Stomach smooth muscle (tissue), 2 donors: Measurements from ENCODE around the gene THEMIS.
"Not testable (repeated sequence)": the region's sequence is repeated elsewhere in the genome, so short reads cannot be mapped to it uniquely, and the experiment has no call there.

Experiments used
- H3K27ac ChIP-seq: one replicate; pipeline ENCODE4 v1.7.0; 2013; ENCODE audit warnings: mild to moderate bottlenecking, low read length, inconsistent platforms
- H3K27me3 ChIP-seq, 2 donors: one replicate each; pipeline ENCODE4 v1.7.0; 2013; ENCODE audit warnings: low read length in 2 of 2; ENCODE audit not compliant: insufficient read depth in 2 of 2, control insufficient read depth in 1 of 2
- H3K36me3 ChIP-seq, 2 donors: one replicate each; pipeline ENCODE4 v1.7.0; 2013; ENCODE audit warnings: low read length in 2 of 2; ENCODE audit not compliant: control insufficient read depth in 2 of 2, insufficient read depth in 2 of 2
- H3K4me1 ChIP-seq: one replicate; pipeline ENCODE4 v1.7.0; 2013; ENCODE audit warnings: low read length; ENCODE audit not compliant: control insufficient read depth, insufficient read depth
- H3K4me3 ChIP-seq, 2 donors: one replicate each; pipeline ENCODE4 v1.7.0; 2013; ENCODE audit warnings: low read length in 2 of 2
- H3K9ac ChIP-seq, 2 donors: one replicate each; pipeline ENCODE4 v1.7.0; 2013; ENCODE audit warnings: low read length in 2 of 2, mild to moderate bottlenecking in 1 of 2
- H3K9me3 ChIP-seq, 2 donors: one replicate each; pipeline ENCODE4 v1.7.0; 2013; ENCODE audit warnings: low read length in 2 of 2; ENCODE audit not compliant: control insufficient read depth in 2 of 2
- donor health status: healthy.
- donor health status: Pancreatic carcinoma.

The THEMIS gene

DNA sequence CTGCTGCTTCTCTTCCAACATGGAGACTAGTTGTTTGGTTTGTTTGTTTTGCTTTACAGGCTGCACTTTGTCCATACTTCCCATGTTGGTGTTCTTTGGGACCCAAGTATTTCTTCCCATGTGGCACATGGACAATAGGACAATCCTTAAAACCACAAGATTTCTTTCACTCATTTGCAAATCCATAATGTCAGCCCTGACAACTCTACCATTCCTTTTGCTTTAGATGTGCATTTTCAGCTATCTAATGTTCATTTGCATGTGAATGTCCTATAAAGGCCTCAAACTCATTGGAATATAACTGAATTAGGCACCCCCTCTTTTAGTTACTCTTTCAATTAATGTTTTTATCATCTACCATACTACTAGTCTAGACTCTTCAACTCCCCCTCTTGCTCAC lies 16.7 kb downstream of the THEMIS start:
- H3K27ac ChIP-seq: no peak overlapping the region
- H3K4me1 ChIP-seq: no peaks in the 10 kb centered on the region
- H3K36me3 ChIP-seq: no peaks in the 10 kb centered on the region
- H3K27me3 ChIP-seq: no peaks in the 10 kb centered on the region
- H3K4me3 ChIP-seq: no peak overlapping the region
- no peak overlapping the region for H3K9ac ChIP-seq
- no peaks in the 10 kb centered on the region for H3K9me3 ChIP-seq

GRCh38 chr6:127881949-127882348 lies 18.9 kb downstream of the THEMIS start:
- not testable (repeated sequence) for H3K4me1 ChIP-seq, H3K27me3 ChIP-seq, H3K9me3 ChIP-seq, H3K36me3 ChIP-seq, H3K27ac ChIP-seq, H3K4me3 ChIP-seq, H3K9ac ChIP-seq

GRCh38 chr6:127880429-127880828 lies 20.4 kb downstream of the THEMIS start:
- Histone ChIP-seq H3K36me3 (no peaks in the 10 kb centered on the region), H3K9me3 (no peaks in the 10 kb centered on the region), H3K9ac (no peak overlapping the region), H3K4me3 (no peak overlapping the region), H3K27me3 (no peaks in the 10 kb centered on the region), H3K4me1 (no peaks in the 10 kb centered on the region), H3K27ac (no peak overlapping the region)

DNA sequence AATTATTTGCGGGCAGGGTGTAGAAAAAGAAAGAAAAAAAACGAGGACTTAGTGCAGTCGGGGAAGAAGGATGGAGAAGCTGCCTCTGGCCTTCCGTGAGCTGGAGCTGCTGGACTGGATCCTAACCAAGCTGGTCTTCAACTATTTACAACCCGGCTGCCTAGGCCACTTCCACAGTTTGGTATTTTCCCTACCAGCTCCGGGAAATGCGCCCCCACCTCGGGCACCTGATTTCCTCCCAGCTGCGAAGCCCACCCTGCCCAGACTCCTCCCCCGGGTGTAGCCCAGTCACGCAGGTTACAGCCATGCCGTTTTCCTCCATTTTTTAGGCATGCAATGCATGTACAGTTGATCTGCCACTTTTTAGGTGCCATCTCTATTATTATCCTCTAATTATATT lies 21.2 kb downstream of the THEMIS start:
- no peak overlapping the region for H3K4me3 ChIP-seq
- H3K27ac ChIP-seq: no peak overlapping the region
- no peaks in the 10 kb centered on the region for H3K27me3 ChIP-seq
- no peaks in the 10 kb centered on the region for H3K4me1 ChIP-seq
- peaks cover 0 to 2% of the 10 kb centered on the region in 2 donors for H3K9me3 ChIP-seq
- H3K9ac ChIP-seq: no peak overlapping the region
- H3K36me3 ChIP-seq: no peaks in the 10 kb centered on the region

DNA sequence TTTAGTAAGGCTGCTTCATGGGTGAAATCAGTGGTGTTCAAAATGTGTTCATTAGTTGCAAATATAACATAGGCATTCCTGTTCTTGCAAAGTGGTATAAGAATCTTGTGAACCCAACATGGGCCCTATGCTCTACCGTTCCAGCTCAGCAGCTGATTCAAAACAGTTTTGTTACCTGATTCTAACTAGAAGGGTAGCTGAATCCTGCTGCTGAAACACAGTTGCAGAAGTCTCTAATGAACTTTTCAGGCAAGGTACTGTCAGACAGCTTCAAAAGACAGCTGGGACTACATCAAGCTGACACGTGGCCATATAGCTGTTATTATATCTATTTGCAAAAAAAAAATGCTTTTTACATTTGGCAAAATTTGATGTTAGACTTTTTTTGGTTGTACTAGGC lies 22.7 kb downstream of the THEMIS start:
- Histone ChIP-seq H3K4me3 (no peak overlapping the region), H3K27me3 (no peaks in the 10 kb centered on the region), H3K27ac (no peak overlapping the region), H3K4me1 (no peaks in the 10 kb centered on the region), H3K9me3 (peaks cover 0 to 3% of the 10 kb centered on the region in 2 donors), H3K36me3 (no peaks in the 10 kb centered on the region), H3K9ac (no peak overlapping the region)

- no peaks in the 10 kb centered on the region for H3K4me1 ChIP-seq
- H3K27me3 ChIP-seq: no peaks in the 10 kb centered on the region
- H3K4me3 ChIP-seq: no peak overlapping the region
- peaks cover 0 to 3% of the 10 kb centered on the region in 2 donors for H3K9me3 ChIP-seq
- no peak overlapping the region for H3K9ac ChIP-seq
- no peaks in the 10 kb centered on the region for H3K36me3 ChIP-seq
- H3K27ac ChIP-seq: no peak overlapping the region
Measured at GRCh38 chr6:127877231-127877630, 23.6 kb downstream of the THEMIS start.

GRCh38 chr6:127869772-127870404 lies 31.0 kb downstream of the THEMIS start:
- no peak overlapping the region for H3K9ac ChIP-seq
- no peaks in the 10 kb centered on the region for H3K27me3 ChIP-seq
- no peaks in the 10 kb centered on the region for H3K36me3 ChIP-seq

GRCh38 chr6:127869183-127869582 lies 31.7 kb downstream of the THEMIS start:
- Histone ChIP-seq H3K9me3 (no peaks in the 10 kb centered on the region), H3K36me3 (no peaks in the 10 kb centered on the region), H3K9ac (no peak overlapping the region), H3K27me3 (no peaks in the 10 kb centered on the region), H3K27ac (no peak overlapping the region), H3K4me1 (no peaks in the 10 kb centered on the region), H3K4me3 (no peak overlapping the region)

More at GRCh38 chr6:127869772-127870404, 31.0 kb downstream of the THEMIS start:
- no peak overlapping the region for H3K27ac ChIP-seq
- no peaks in the 10 kb centered on the region for H3K4me1 ChIP-seq
- no peak overlapping the region for H3K4me3 ChIP-seq
- H3K9me3 ChIP-seq: peaks cover 0 to 3% of the 10 kb centered on the region in 2 donors

DNA sequence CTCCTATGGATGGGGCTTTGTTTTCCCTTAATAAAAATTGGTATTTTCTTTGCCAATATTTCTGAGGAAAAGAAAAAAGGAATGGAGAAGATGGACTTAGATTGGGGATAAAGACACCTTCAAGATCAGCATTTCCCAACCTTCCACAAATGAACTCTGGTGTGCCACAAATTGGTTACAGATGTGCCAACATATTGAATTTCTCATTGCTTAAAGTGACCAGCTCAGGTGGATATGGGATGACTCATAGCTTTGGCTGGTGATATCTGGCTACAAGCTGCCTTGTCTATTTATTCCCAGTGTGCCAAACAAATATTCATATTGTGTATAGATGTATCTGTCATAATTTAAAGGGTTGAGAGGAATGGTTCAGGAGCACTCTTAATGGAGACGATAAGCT lies 32.5 kb downstream of the THEMIS start:
- no peaks in the 10 kb centered on the region for H3K9me3 ChIP-seq
- H3K36me3 ChIP-seq: no peaks in the 10 kb centered on the region
- no peak overlapping the region for H3K27ac ChIP-seq

GRCh38 chr6:127866766-127867165 lies 34.1 kb downstream of the THEMIS start:
- Histone ChIP-seq H3K4me3 (no peak overlapping the region), H3K4me1 (no peaks in the 10 kb centered on the region), H3K9ac (no peak overlapping the region), H3K9me3 (no peaks in the 10 kb centered on the region), H3K27ac (no peak overlapping the region), H3K36me3 (no peaks in the 10 kb centered on the region), H3K27me3 (no peaks in the 10 kb centered on the region)

More for the DNA sequence above, 32.5 kb downstream of the THEMIS start:
- no peaks in the 10 kb centered on the region for H3K27me3 ChIP-seq
- H3K4me3 ChIP-seq: no peak overlapping the region
- no peaks in the 10 kb centered on the region for H3K4me1 ChIP-seq
- H3K9ac ChIP-seq: no peak overlapping the region

DNA sequence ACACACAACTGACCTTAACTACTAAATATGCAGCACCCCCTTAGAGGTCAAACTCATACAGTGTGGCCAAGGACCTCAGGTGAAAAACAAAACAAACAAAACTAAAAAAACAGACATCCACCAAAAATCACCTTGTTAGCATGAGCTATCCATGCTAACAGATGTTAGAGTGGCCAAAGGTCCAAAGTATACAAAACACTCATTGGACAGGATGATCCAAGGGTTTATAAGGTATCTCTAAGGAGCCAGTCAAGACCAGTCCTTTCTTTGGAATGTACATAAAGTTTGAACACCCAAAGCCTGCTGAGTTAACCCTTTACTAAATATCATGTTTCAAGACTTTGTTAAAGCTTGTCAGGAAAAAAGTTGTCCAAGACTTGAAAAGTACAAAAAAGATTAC lies 35.8 kb downstream of the THEMIS start:
- H3K27me3 ChIP-seq: no peaks in the 10 kb centered on the region
- no peak overlapping the region for H3K9ac ChIP-seq
- H3K9me3 ChIP-seq: no peaks in the 10 kb centered on the region
- no peaks in the 10 kb centered on the region for H3K36me3 ChIP-seq
- no peak overlapping the region for H3K4me3 ChIP-seq
- no peak overlapping the region for H3K27ac ChIP-seq
- H3K4me1 ChIP-seq: no peaks in the 10 kb centered on the region
